GM12878 (cell line): ENCODE data around the gene SIM2. TPM values are rescaled to one million over a fixed set of nuclear protein-coding genes. Genes with fewer than 3 reads are reported as not detected.

Source experiments
- ATAC-seq: fragments of 200-7000 bp; cut with Tn5 transposase; 3 replicates; pipeline ENCODE4 v1.9.1; 2020; ENCODE audit warnings: mild to moderate bottlenecking, moderate library complexity
- BruUV-seq: library from RNA; stranded (reverse); fragments of 400-500 nt; replicated peaks from 2 replicates; lab custom pipeline; 2021; lab: Mats Ljungman, UMichigan
- CTCF ChIA-PET: fragments of 300-600 bp; sonication (Branson Sonifier 250); formaldehyde crosslinking; extraction: SDS; loops from one replicate; lab custom pipeline; 2021; ENCODE audit warnings: inconsistent platforms; lab: Yijun Ruan, JAX
- POLR2A ChIA-PET: fragments of 350-600 bp; formaldehyde crosslinking; extraction: SDS; loops from one replicate; lab custom pipeline; 2021; ENCODE audit warnings: inconsistent platforms; lab: Charles Lee
- RAD21 ChIA-PET: fragments of 300-600 bp; sonication (Branson Sonifier 250); formaldehyde crosslinking; loops from one replicate; lab custom pipeline; 2023; ENCODE audit warnings: antibody characterized with exemption; ENCODE audit not compliant: unreplicated experiment; lab: Charles Lee
- SMC1A ChIA-PET: fragments of 300-600 bp; sonication (Branson Sonifier 250); formaldehyde crosslinking; loops from one replicate; lab custom pipeline; 2023; ENCODE audit not compliant: unreplicated experiment, uncharacterized antibody; lab: Charles Lee
- DNase-seq: peaks from one replicate; pipeline ENCODE4 v3.0.0-alpha.2; 2011; ENCODE audit warnings: low read depth, low spot score
- FAIRE-seq: peaks from 3 replicates; lab custom pipeline; 2011; peaks lifted over from hg19 to GRCh38; lab: Jason Lieb, UNC
- H2AFZ ChIP-seq: 2 replicates; pipeline ENCODE4 v1.6.0; 2011; ENCODE audit warnings: low read depth, low read length, control low read depth; ENCODE audit not compliant: control insufficient read depth
- H3K27ac ChIP-seq: 2 replicates; pipeline ENCODE4 v1.5.1; 2011; ENCODE audit warnings: control low read depth; ENCODE audit not compliant: control insufficient read depth, insufficient read depth
- H3K27me3 ChIP-seq, 2 experiments: replicated peaks in 1 of 2; 2 replicates each; pipeline versions ENCODE4 v1.6.0 to v1.6.1; 2011; ENCODE audit warnings: low read length in 1 of 2; ENCODE audit not compliant: control insufficient read depth in 2 of 2, insufficient read depth in 2 of 2
- H3K36me3 ChIP-seq, 2 experiments: 2 replicates each; pipeline ENCODE4 v1.5.1; 2011; ENCODE audit warnings: low read length in 1 of 2; ENCODE audit not compliant: control insufficient read depth in 2 of 2, insufficient read depth in 2 of 2
- H3K4me1 ChIP-seq: 2 replicates; pipeline ENCODE4 v1.6.1; 2011; ENCODE audit warnings: mild to moderate bottlenecking, low read length, moderate library complexity, mixed read lengths; ENCODE audit not compliant: control insufficient read depth, insufficient read depth
- H3K4me2 ChIP-seq: 2 replicates; pipeline ENCODE4 v1.6.0; 2011; ENCODE audit warnings: control low read depth; ENCODE audit not compliant: control insufficient read depth, insufficient read depth
- H3K4me3 ChIP-seq: fragments of 200-600 bp; sonication (generic); 2 replicates; pipeline ENCODE4 v1.5.1; 2016
- H3K79me2 ChIP-seq: 2 replicates; pipeline ENCODE4 v1.6.0; 2011; ENCODE audit warnings: low read length; ENCODE audit not compliant: control insufficient read depth, insufficient read depth
- H3K9ac ChIP-seq: 2 replicates; pipeline ENCODE4 v1.8.0; 2011; ENCODE audit warnings: low read length, control low read depth, mixed read lengths; ENCODE audit not compliant: control insufficient read depth, insufficient read depth
- H3K9me3 ChIP-seq: replicated peaks from 3 replicates; pipeline ENCODE4 v1.5.1; 2011; ENCODE audit warnings: mild to moderate bottlenecking, low read length; ENCODE audit not compliant: control insufficient read depth, insufficient read depth
- H4K20me1 ChIP-seq: 2 replicates; pipeline ENCODE4 v1.6.0; 2011; ENCODE audit not compliant: control insufficient read depth, insufficient read depth
- CBX5 ChIP-seq: sonication (generic); IDR thresholded peaks from 2 replicates; pipeline ENCODE4 v1.6.1; 2016; ENCODE audit warnings: low read depth, moderate library complexity, mild to moderate bottlenecking, inconsistent platforms
- EP300 ChIP-seq, 2 experiments: fragments of 150-350 bp in 1 of 2; IDR thresholded peaks; 2 replicates each; pipeline ENCODE4 v1.6.1; 2011 to 2012; ENCODE audit warnings: low read depth in 2 of 2, low read length in 2 of 2, borderline replicate concordance in 1 of 2, improper control_type of control experiment in 1 of 2, inconsistent platforms in 1 of 2; ENCODE audit not compliant: control insufficient read depth in 1 of 2
- FOS ChIP-seq: IDR thresholded peaks from 3 replicates; pipeline ENCODE4 v1.6.1; 2011; ENCODE audit warnings: borderline replicate concordance; ENCODE audit not compliant: insufficient read length; ENCODE audit errors: extremely low read depth
- HDAC6 ChIP-seq: fragments of 200-600 bp; sonication (generic); IDR thresholded peaks from one replicate; pipeline ENCODE4 v1.8.0; 2017; ENCODE audit warnings: antibody characterized with exemption; ENCODE audit not compliant: unreplicated experiment
- MYC ChIP-seq: IDR thresholded peaks from 2 replicates; pipeline ENCODE4 v1.6.1; 2011; ENCODE audit warnings: mild to moderate bottlenecking, low read length, moderate library complexity, inconsistent platforms; ENCODE audit not compliant: insufficient read depth, insufficient replicate concordance, insufficient read length, severe bottlenecking
- NFXL1 ChIP-seq: fragments of 450-650 bp; IDR thresholded peaks from 2 replicates; pipeline ENCODE4 v1.6.1; 2017; ENCODE audit warnings: antibody characterized with exemption, mild to moderate bottlenecking, borderline replicate concordance
- NR2C1 ChIP-seq: fragments of 450-650 bp; IDR thresholded peaks from 2 replicates; pipeline ENCODE4 v1.6.1; 2017; ENCODE audit warnings: antibody characterized with exemption, mild to moderate bottlenecking, moderate library complexity
- REST ChIP-seq: IDR thresholded peaks from 2 replicates; pipeline ENCODE4 v1.6.1; 2012; ENCODE audit warnings: mild to moderate bottlenecking, low read depth, low read length
- RUNX3 ChIP-seq: IDR thresholded peaks from 2 replicates; pipeline ENCODE4 v1.6.1; 2012; ENCODE audit warnings: low read length, inconsistent platforms
- SMAD5 ChIP-seq: IDR thresholded peaks from 2 replicates; pipeline ENCODE4 v1.6.1; 2016; ENCODE audit warnings: antibody characterized with exemption, low read depth
- SMC3 ChIP-seq: IDR thresholded peaks from 2 replicates; pipeline ENCODE4 v1.6.1; 2011; ENCODE audit warnings: low read length, improper control_type of control experiment, borderline replicate concordance
- TARDBP ChIP-seq: IDR thresholded peaks from 2 replicates; pipeline ENCODE4 v1.6.1; 2016; ENCODE audit warnings: borderline replicate concordance
- TCF12 ChIP-seq: IDR thresholded peaks from 2 replicates; pipeline ENCODE4 v1.6.1; 2011; ENCODE audit warnings: low read depth, mild to moderate bottlenecking, low read length
- USF1 ChIP-seq: IDR thresholded peaks from 2 replicates; pipeline ENCODE4 v1.6.1; 2011; ENCODE audit warnings: borderline replicate concordance, low read depth, mild to moderate bottlenecking, moderate library complexity, mixed read lengths, low read length; ENCODE audit not compliant: insufficient read depth; ENCODE audit errors: extremely low read length
- WRNIP1 ChIP-seq: IDR thresholded peaks from 2 replicates; pipeline ENCODE4 v1.6.1; 2011; ENCODE audit warnings: low read depth, low read length, improper control_type of control experiment, borderline replicate concordance
- YBX1 ChIP-seq: fragments of 450-650 bp; IDR thresholded peaks from 2 replicates; pipeline ENCODE4 v1.6.1; 2016; ENCODE audit warnings: antibody characterized with exemption
- YY1 ChIP-seq: IDR thresholded peaks from 2 replicates; pipeline ENCODE4 v1.6.1; 2011; ENCODE audit warnings: low read depth, mild to moderate bottlenecking, low read length
- ZBED1 ChIP-seq: IDR thresholded peaks from 2 replicates; pipeline ENCODE4 v1.6.1; 2016; ENCODE audit warnings: borderline replicate concordance
- ZBTB4 ChIP-seq: fragments of 450-650 bp; formaldehyde crosslinking; IDR thresholded peaks from 2 replicates; pipeline ENCODE4 v1.4.0; 2022; ENCODE audit warnings: mild to moderate bottlenecking, moderate library complexity
- whole genome bisulfite sequencing: methylation state at CpG from one replicate; pipeline ENCODE4 v1.1.6; 2016; ENCODE audit warnings: low lambda C conversion rate; ENCODE audit not compliant: insufficient replicate concordance, insufficient coverage; ENCODE audit errors: missing lambda C conversion rate; 5-methylcytosine and 5-hydroxymethylcytosine counted together
- in situ Hi-C: fragments of 300-500 bp; cut with MboI; formaldehyde crosslinking; loops from 9 replicates; pipeline ENCODE4 v1.14.3; 2018; ENCODE audit warnings: mixed read lengths
- intact Hi-C: fragments of 100-400 bp; cut with micrococcal nuclease; formaldehyde crosslinking; loops from one replicate; pipeline ENCODE4 v1.14.2; 2022; ENCODE audit not compliant: unreplicated experiment
- polyA plus RNA-seq, 11 experiments: library from polyadenylated mRNA; depleted of rRNA in 4 of 11; unstranded in 6 of 11; stranded (reverse) in 5 of 11; fragments of >200 nt; fragmentation: Nextera tagmentation in 4 of 11; fragmentation: Illumina TruSeq in 1 of 11; extraction: Ambion mirVana in 4 of 11; extraction: Trizol in 1 of 11; gene quantifications; 1 replicate in 1 of 11; 2 replicates in 10 of 11; pipeline versions ENCODE4 v1.2.1 to v1.2.3, GENCODE V29; 2011 to 2016; ENCODE audit warnings: inconsistent platforms in 2 of 11, missing spikeins in 2 of 11, low read depth in 1 of 11
- total RNA-seq, 4 experiments: library from RNA; depleted of rRNA in 3 of 4; stranded (reverse); fragments of >200 nt in 3 of 4; fragmentation: Illumina TruSeq in 1 of 4; extraction: Trizol in 1 of 4; gene quantifications; 2 replicates each; pipeline versions ENCODE4 v1.2.1 to v1.2.3, GENCODE V29; 2013 to 2021

SIM2 gene
- total and polyA plus RNA-seq, 10 of the 15 experiments (the other 5 are each of a cell fraction or from before 2014, with no cell fraction given) = 0.02 to 0.15 (median 0.05) TPM; not detected in 7

GRCh38 chr21:36657999-36658398, 40.9 kb upstream of the SIM2 start:
- in situ Hi-C loops (no loop called here), intact Hi-C loops (no loop called here)
- SMC1A ChIA-PET = no interaction called here
- H3K4me3 ChIP-seq = no peak overlapping the region
- no peak overlapping the region for H3K27ac ChIP-seq
- H2AFZ ChIP-seq = no peak overlapping the region
- no peak overlapping the region for H3K4me2 ChIP-seq
- ATAC-seq (no peak), DNase-seq (no peak), FAIRE-seq (no peak)
- no TSS peak for BruUV-seq
- POLR2A ChIA-PET = no interaction called here
- CTCF ChIA-PET = no interaction called here
- H3K4me1 ChIP-seq = no peaks in the 10 kb centered on the region
- no peaks in the 10 kb centered on the region for H3K36me3 ChIP-seq
- H3K27me3 ChIP-seq = no peaks in the 10 kb centered on the region; a peak in 1 of 4 replicates
- H4K20me1 ChIP-seq = no peaks in the 10 kb centered on the region
- TF ChIP-seq YY1 (no peak), NR2C1 (no peak), CBX5 (no peak), REST (no peak), USF1 (no peak), FOS (no peak), SMC3 (no peak), WRNIP1 (no peak), NFXL1 (no peak), SMAD5 (no peak), HDAC6 (no peak), MYC (no peak), RUNX3 (no peak), YBX1 (no peak), TCF12 (no peak), TARDBP (no peak), EP300 (IDR thresholded peaks at IDR 0.05; ENCODE audit: borderline replicate concordance in 1 of 2, control insufficient read depth in 1 of 2, low read depth in 2 of 2, low read length in 2 of 2) (no peak), ZBTB4 (CRISPR knock-in tag) (no peak), ZBED1 (no peak)
- H3K9me3 ChIP-seq = no peaks in the 10 kb centered on the region
- RAD21 ChIA-PET = no interaction called here
- H3K9ac ChIP-seq = no peak overlapping the region
- H3K79me2 ChIP-seq = no peaks in the 10 kb centered on the region
- WGBS = 49% methylated on average over 4 of the region's 4 CpGs
